SK-N-DZ (cell line): Measurements from ENCODE around the gene DYSF.
"Not testable (repeated sequence)": the region's sequence is repeated elsewhere in the genome, so short reads cannot be mapped to it uniquely, and the experiment has no call there.

Experiments
- DNase-seq: peaks from one replicate; pipeline ENCODE4 v3.0.0-alpha.2; 2015; ENCODE audit warnings: low spot score

The DYSF gene

DNA sequence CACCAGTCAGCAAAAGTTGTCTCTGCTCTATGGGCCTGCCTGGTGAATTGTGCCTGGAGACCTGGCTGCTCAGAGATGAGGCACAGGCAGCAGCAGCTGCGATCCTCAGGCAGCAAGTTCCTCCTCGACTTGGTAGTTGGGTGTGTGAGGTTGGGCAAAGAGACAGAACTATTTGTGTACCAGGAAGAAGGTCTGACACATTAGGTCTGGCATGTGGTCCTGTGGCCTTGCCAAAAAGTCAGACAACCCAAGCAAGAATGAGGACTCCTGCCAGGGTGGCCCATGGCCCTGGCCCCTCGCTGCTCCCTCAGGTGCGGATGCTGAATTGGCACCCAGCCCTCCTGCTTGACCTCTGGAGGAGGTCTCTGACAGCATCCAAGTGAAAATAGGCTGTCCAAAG is 192.7 kb downstream of the DYSF start:
- DNase-seq = no peak

DNA sequence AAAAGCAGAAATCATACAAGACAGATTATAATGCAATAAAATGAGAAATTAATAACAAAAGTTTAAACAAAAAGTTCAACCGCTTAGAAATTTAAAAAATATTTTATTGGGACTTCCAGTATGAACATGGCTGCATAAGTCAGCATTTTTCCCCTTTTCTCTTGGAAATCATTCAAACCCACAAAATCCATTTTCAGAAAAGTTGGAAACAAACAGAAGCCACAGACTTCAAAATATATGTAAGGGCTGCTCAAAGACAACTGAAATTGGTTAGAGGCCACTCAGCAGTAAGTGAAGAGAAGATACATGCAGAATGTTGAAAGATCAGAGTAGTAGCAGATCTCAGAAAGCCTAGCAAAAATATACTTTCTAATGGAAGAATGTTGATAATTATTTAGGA is 194.0 kb downstream of the DYSF start:
- no peak for DNase-seq

DNA sequence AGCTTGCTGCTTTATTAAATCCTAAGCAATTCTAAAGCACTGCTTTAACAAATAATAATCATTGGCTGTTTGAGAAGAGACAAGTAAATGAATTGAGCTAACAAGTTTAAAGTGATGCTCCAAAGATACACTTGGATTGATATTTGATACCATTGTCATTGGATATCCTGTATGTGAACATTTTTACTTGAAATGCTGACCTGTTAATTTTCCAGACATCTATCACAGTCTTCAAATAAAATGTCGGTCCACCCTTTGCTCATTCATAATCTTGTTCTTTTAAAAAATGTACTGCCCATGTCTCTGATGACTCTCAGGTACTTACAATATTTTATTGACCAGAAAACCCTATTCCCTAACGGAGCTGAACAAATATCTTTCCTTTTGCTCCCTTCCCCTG is 202.1 kb downstream of the DYSF start:
- no peak for DNase-seq

DNA sequence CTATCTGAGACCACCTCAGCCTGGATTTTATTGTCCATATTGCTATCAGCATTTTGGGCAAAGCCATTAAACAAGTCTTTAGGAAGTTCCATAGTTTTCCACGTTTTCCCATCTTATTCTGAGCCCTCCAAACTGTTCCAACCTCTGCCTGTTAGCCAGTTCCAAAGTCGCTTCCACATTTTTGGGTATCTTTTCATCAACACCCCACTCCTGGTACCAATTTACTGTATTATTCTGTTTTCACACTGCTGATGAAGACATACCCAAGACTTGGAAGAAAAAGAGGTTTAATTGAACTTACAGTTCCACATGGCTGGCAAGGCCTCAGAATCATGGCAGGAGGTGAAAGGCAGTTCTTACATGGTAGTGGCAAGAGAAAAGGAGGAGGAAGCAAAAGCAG is 204.9 kb downstream of the DYSF start:
- not testable (repeated sequence) for DNase-seq

DNA sequence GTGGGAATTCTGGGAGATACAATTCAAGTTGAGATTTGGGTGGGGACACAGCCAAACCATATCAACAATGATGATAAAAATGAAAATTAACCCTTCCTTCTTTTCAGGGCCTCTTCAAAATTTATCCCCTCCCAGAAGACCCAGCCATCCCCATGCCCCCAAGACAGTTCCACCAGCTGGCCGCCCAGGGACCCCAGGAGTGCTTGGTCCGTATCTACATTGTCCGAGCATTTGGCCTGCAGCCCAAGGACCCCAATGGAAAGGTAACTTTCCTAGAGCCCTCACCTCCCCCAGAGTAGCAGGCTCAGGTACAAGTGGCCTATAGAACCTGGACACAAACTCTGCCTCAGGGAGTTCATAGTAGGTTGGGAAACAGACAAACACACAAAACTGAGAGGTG is 205.4 kb downstream of the DYSF start:
- no peak for DNase-seq

DNA sequence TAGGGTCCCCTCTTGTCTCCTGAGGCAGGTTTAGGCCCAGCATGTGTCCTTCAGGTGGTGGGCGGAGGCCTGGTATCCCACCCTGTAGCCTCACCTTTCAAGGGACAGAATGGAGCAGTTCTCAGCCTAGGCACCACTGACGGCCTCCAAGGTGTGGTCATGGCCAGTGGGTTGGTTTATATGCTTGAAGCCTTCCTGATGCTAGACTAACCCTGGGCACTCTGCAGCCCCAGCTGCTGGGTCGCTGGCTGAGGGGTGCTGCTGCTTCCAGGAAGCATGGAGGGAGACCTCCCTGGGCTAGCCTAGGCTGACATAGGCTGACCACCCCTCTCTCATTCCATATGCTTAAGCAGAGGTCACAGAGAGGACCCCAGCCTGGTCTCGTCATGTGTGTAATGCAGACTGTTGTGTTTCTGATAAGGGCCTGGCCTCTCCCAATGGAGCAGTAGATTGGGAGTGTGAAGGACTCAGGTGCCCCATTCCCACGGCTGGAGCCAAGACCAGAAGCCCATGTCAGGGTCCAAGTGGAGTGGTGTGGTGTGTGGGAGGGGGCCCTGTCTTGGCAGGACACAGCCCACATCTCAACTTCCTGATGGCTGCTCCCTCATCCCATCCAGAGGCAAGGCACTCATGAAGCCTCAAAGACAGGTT is 206.6 kb downstream of the DYSF start:
- DNase-seq = no peak

DNA sequence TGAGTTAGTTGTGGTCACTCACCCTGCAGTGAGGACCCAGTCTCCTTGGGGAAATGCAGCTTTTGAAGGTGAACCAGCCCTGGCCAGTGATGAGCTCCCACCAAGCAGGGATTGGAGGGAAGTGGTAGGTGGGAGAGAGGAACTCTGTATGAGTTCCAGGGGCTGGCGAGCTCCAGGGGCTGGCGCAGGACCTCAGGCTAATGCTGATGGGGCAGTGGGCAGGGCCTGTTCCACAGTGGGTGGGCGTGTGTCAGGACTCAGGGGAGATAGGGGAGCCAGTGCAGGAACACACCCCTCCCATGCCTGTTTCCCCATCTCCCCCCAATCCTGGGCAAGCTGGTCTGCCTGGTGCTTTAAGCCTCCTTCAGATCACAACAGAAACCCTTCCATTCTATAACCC is 208.4 kb downstream of the DYSF start:
- no peak for DNase-seq

DNA sequence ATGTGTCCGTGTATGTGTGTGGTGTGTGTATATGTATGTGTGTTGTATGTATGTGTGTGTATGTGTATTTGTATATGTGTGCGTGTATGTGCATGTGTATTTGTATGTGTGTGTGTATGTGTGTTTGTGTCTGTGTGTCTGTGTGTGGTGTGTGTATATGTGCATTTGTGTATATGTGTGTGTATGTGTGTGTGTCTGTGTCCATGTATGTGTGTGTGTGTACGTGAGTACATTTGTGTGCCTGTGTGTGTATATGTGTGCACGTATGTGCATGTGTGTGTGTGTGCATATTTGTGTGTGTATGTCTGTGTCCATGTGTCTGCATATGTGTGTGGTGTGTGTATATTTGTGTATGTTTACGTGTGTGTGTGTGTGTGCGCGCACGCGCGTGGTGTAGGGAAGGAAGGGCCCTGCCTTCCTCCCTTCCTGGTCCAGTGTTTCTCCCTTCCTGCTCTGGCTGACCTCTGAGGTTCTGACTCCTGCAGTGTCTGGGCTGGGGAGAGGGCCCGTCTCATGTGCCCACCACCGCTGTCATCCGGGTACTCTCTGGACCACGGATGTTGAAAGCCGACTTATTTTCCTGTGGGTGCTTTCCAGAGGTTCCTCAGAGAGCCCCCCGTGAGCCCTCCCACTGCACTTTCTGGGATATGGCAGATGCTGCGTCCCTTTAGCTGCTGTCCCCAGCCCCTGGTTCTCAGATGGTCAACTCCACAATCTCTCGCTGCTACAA is 209.5 kb downstream of the DYSF start:
- no peak for DNase-seq

DNA sequence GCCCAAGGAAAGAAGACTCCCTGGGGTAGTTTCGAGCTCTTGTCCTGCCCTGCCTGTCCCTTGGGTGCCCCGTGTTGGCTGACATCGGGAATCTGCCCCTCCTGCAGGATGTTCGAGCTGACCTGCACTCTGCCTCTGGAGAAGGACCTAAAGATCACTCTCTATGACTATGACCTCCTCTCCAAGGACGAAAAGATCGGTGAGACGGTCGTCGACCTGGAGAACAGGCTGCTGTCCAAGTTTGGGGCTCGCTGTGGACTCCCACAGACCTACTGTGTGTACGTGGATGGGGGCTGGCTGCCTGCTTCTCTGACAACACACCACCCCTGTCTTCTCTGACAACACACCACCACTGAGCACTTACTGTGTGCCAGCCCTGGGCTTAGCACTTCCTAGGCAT is 210.8 kb downstream of the DYSF start:
- no peak for DNase-seq

DNA sequence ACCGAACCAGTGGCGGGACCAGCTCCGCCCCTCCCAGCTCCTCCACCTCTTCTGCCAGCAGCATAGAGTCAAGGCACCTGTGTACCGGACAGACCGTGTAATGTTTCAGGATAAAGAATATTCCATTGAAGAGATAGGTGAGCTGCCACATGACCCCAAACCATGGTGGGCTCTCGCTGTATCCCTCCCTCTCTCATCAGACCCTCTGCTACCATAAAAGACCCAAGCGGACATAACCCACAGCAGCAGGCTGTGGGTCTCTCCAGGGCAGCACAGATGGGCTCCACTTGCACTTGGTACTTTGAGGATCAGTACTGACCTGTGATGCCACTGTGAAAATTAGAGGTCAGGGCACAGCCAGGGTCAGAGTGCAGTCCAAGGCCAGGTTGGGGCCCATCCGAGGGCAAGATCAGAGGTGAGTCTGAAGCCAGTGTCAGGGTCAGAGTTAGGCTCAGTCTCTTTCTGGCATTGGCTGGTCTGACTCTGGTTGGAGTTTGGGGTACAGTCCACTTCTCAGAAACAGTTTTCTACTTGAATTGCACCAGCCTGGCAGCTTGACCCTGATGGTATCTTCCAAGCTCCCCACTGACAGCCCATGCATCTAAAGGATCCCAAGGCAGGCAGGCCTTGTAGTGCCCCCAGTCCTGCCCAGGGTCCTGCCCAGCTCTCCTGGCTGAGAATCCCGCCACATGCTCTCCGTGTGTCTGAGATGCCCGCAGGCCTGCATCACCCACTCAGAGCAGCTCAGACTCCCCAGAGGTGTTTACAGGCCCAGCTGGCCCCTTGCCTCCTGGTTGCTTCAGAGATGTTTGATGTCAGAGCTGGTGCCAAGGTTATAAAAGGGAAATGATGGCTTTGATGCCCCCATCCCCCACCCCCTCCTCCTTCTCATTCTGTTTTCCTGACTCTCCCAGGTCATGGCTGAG is 212.1 kb downstream of the DYSF start:
- DNase-seq = no peak

DNA sequence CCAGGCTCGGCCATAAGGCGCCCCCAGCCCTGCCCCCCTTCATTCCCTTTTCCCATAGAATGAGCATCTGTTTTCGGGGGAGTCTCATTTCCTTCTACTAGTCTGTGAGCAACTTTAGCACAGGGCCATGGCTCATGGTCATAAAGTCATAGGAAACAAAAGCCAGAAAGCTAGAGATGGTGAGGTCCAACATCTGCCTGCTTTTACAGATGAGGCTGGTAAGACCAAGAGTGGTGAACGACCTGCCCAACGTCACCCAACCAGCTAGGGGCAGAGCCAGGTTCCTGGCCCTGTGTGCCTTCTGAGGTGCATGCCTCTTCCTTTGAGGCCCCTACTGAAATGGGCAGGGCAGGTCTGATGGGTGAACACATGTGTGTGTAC is 212.7 kb downstream of the DYSF start:
- DNase-seq = no peak

DNA sequence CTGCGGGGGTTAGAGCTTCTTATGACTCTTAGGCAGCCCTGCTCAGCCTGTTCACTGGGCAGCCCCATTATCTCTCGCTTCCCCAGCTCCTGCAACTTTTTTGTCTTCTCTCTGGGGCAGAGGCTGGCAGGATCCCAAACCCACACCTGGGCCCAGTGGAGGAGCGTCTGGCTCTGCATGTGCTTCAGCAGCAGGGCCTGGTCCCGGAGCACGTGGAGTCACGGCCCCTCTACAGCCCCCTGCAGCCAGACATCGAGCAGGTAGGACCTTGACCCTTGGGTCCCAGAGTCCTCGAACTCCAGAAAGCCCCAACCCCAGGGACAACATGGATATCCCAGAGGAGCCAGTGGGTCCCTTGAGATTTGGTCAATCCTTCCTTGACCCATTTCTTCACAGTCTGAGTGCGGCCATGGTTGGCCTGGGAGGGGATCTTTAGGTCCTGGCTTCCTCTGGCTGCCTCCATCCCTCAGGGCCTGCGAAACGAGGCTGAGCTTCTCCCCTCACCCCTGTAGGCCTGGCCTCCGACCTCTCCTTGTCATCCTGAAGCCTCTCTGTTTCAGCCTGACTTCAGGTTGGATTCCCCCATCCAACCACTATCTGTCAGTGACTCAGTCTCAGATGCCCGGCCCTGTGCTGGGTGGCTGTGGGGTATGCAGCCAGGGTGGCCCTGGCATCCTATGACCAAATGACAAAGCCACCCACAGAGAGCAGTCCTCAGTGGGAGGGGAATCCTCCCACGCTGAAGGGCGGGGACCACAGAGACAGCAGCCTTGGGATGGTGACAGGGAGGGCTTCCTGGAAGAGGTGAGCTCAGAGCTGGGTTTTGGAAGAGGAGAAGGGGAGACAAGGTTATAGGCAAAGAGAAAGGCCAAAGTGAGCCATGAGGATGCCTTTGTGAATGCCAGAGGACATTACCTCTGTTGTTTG is 214.2 kb downstream of the DYSF start:
- no peak for DNase-seq

DNA sequence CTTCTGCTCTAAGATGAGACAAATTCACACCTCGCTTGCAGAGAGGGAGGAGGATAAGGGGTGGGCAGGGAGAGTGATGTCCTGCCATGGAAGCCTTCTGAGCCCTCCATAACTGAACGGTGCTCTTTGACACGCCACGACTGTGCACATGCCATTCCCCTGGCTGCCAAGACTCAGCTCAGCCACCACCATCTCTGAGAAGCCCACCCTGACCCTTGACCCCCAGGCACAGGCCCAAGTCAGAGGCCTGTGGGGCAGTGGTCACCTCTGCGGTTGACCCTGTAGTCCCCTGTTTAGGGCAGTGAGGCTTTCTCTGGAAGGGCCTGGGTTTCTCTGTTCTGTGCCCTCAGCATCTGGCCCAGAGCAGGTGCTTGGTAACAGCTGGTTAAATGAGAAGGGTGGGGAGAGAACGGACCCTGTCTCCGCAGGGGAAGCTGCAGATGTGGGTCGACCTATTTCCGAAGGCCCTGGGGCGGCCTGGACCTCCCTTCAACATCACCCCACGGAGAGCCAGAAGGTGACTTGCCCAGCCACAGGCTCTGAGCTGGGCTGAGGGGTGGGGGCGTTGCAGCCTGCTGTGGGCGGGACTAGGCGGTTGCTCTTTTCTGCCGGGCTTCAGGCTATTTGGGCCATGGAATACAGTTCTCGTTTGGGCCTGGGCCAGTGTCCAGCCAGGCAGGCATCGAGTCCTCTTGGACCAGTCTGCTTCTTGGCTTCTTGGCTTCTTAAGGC is 215.1 kb downstream of the DYSF start:
- DNase-seq = no peak

DNA sequence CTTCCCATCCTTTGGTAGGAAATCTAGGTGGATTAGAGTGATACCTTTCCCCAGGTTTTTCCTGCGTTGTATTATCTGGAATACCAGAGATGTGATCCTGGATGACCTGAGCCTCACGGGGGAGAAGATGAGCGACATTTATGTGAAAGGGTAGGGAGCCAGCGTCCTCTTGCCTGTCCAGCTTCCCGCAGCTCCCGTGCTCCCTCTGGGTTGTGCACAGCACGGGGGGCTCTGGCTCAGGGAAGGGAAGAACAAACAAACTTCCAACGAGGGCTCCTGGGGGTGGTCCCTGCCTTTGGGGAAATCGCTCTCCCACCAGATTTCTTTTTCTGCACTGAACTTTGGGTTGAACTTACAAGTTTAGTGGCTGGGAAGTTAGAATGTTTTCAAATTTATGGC is 215.7 kb downstream of the DYSF start:
- no peak for DNase-seq

DNA sequence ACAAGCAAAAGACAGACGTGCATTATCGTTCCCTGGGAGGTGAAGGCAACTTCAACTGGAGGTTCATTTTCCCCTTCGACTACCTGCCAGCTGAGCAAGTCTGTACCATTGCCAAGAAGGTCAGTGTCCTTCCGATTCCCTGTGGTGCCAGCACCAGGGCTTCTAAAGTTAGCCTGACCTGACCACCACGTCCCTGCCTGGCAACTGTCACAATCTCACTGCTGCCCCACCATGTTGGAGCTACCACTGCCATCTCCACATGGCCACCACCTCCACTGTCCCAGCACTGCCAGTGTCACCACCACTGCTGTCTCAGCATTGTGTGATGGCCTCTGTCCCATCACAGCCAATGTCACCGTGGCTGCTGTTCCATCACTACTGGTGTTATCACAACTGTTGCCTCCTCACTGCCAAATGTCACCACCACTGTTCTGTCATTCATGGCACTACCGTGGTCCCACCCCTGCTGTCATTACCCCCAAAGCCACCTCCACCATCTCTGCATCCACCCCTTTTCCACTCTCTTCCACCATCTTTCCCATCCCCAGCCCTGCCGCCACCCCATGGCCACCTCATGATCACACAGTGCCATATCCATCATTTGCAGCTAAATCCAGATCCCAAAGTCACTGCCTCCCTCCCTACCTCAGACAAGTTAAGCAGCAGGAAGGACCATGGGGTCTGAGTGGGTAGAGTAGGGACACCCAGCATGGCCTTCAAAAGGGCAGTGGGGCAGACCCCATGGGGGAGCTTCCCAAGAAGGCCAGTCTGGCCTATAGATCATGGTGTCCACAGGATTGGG is 216.5 kb downstream of the DYSF start:
- DNase-seq = no peak

DNA sequence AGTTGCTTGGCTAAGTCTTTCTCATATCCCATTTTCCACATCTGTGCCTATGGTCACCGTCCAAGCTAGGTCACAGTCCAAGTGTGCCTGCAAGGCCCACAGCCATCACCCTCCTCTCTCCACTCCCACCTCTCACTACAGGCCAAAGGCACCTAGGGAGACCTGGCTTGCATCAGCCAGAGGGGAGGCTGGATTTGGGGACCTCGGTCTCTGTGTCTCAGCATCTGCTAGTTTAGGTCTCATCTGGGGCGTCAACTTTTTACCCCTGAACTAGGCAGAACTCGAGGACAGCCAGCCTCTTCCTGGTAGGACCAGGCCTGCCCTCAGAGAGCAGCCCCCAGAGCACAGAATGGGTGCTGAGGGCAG is 217.1 kb downstream of the DYSF start:
- no peak for DNase-seq

DNA sequence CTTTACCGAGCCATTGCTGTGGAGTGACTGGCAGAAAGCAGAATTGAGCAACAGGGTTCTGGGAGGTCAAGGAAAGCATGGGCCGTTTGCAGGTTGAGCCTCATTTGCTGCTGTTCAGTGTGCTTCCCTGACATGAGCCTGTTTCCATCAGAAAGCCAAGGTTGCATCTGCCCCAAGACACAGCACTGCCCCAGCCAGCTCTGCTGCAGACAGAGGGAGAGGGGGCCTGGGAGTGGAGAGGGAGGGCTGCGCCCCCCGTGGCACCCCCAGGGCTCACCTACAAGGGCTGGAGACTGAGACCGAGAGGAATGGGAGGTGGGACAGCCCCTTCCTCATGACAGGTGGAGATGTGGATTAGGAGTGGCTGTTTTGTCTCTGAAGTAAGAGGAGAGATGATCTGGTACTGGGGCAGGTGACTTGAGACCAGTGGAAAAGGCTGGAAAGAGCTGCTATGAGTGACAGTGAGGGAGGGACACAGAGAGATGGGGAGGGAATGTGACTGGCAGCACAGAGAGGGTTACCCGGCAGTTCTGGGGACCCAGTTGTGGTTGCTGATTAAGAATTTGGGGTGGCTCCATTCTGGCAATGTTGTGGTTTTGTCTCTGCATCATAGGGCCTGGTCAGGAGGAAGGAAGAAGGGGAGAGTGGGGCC is 218.0 kb downstream of the DYSF start:
- DNase-seq = no peak

DNA sequence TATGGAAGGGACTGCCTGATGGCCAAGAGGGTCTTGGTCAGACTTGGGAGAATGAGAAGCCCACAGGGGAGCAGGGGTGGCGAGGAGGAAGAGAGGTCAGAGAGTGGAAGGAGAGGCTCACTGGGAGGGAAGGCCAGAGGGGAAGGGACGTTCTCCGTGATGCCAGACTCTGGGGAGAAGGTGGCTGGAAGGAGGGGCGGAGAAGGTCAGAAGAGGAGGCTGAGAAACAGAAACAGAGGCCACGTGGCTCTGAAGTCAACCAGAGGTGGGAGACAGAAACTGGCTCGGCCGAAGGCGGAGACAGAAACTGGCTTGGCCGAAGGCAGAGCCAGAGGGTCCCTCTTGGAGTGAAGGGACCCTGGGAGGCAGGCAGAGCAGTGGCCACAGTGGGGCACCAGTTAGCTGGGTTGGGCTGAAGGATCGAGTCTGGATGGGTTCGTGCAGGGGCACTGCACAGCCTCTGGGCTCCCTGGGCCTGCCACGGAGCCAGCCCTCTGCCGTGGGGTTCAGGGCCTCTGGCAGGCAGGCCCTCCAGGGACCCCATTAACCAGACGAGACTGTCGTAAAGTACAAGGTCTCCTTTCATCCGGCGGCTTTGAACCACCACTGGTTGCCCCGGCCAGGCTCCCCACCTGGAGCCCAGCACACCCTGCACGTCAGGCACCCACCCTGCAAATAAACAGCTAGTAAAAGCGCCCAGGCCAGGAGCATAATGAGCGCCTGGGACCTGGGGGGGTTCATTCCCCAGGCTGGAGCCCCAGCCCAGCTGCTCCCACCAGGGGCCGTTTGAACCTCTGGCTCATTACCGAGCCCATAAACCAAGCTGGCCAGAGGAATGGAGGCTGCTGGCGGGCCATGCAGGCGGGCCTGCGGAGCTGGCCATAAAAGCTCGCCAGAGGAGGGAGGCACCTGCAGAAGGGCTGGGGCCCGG is 218.8 kb downstream of the DYSF start:
- no peak for DNase-seq
